ENCODE measurements around the gene NRGN.
"Not testable (repeated sequence)": the region's sequence is repeated elsewhere in the genome, so short reads cannot be mapped to it uniquely, and the experiment has no call there.

Gene NRGN

DNA sequence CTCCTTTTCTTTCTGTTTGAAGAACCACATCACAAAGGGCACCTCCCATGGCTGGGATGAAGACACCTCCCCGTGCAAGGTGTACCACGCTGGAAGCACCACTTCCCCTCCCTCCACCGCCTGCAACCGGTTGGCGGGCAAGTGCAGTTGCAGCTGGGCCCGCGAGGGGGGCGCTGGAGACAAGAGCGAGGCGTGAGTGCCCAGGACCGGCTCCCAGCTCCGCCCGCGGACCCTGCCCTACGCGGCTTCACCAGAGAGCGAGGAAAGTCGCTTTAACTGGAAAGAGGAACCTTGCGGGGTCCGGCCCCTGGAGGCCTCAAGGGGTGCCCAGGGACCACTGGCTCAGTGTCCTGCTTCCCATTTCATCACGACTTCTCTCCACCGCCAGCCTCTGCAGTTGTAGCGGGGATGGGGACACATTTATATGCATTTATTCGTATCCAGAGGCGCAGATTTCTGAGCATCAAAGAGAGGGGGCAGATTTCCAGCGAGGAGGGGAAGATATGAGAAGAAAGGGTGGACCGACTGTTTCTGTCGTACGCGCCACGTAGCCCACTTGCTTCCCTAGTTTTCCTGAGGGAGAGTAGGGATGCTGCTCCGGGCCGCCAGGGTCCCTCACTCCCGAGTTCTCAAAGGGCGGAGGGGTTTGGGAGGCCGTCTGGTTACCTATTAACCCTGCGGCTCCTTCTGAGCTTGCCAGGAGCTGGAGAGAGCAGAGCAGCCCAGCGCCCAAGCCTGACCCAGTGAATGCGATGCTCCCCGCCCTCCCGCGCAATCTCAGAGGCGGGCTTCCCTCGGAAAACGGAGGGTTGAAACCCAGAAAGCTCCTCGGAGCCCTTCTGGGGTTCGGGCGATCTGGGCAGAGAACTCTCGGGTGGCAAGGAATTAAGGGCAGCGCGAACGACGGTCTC is 18.9 kb downstream of the NRGN start:
- DNase-seq = peak; percentile 67

DNA sequence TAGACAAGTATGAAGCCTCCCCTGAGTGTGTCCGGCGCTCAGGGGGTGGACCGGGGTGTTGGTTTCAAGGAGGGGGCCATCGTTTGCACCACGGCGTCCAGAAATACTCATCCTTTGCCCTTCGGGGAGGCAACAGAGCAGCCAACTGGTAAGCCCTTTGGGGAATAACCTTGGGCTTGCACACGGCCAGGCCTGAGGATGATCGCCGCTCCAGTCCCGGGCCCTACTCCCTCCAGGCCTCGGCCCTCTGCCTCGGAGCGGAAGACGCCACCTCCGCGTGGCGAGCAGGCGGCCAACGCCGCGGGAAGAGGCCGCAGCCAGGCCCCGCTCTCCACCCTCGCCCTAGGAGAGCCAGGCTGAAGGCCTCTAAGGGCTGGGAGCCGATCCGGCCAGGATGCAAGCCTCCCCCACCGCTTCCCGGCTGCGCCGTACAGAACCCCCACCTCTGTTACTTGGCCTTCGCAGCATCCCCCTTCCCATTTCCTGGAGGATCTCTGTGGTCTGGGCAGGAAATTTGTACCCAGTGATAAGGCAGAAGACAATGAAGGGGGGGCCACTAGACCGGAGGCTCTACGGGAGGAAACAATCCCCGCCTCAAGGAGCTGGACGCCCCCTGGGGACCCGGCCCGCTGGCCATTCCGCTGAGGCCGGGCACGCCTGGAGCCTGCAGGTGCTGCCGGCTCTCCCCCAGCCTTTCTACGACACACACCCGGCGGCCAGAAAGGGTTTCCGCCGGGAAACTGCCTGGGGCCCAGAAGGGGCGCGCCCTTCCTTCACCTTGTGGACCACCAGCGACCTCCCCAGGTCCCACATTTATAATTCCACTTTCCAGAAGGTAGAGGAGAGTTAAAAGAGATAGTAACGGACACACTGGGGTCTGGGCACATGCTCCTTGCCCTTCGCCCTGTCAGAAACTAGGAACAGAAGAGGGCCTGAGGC is 19.8 kb downstream of the NRGN start:
- DNase-seq = no peak

DNA sequence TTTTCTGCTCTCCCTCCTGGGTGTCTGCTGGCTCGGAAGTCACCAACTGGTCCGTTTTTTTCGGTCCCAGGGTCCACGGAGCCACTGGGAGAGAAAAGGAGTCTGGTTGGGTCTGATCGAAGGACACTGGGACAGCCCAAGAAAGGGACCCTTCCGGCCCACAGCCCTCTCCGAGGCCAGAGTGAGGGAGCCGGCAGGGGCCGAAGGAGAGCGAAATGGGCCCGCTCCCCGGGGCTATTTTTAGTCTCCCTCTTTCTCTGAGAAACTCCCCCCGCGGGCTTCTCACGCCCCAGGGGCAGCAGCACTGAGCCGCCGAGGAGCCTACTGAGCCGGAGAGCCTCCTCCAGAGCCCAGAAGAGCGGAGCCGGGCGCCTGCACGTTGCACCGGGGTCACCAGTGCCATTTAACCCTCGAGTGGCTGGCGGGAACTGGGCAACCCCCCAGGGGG is 20.5 kb downstream of the NRGN start:
- no peak for DNase-seq

DNA sequence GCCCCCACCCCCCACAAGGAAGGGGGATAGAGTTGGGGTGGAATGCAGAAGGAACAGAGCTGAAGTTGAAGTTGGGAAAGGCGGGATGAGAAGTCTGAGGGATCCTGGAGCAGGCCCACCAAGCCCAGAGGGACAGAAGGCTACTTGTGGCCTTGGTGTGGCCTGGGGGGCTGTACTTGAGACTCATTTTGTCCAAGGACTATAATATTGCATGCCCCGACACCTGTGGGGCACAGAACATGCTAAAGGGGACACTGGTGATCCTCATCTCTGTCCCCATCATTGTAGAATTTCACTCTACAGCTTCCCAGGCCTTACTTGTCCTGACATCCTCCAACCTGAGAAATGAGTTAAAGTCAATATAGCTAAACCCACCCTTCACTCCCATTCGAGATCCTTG is 21.1 kb downstream of the NRGN start:
- DNase-seq = no peak

DNA sequence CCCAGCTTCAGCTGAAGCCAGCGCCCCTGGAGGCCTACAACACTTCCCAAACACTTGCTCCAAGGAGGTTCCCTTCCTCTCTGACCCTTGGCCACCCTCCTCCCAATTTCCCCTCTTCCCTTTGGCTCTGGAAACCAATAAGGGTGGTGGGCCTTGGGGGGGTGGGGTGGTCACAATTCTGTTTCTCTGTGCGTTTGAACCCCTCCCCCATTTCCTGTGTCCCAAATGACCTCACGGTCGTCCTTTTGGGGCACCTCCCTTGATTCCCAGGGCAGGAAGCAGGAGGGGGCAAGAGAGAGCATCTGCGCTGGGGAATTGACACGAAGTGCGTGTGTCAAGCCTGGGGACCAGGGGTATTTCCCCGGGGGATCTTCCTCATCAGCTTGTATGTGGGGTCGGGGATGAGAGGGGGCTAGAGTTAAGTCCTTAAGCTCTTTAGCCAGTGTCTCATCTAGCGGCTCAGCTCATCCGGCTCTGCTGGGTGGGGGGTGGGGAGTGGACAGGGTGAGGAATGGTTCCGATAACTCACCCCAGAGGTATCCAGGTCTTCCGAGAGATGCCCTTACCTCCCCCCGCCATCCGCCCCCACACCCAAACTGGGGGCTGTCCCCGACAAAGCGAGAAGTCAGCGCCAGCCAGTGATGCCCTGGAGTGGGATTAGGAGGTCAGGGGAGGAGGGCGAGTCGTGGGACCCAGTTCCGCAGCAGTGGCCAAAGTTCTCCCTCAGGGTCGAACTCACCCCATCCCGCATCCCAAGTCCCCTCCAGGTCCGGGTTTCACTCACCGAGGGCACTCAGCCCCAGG is 21.8 kb downstream of the NRGN start:
- no peak for DNase-seq

DNA sequence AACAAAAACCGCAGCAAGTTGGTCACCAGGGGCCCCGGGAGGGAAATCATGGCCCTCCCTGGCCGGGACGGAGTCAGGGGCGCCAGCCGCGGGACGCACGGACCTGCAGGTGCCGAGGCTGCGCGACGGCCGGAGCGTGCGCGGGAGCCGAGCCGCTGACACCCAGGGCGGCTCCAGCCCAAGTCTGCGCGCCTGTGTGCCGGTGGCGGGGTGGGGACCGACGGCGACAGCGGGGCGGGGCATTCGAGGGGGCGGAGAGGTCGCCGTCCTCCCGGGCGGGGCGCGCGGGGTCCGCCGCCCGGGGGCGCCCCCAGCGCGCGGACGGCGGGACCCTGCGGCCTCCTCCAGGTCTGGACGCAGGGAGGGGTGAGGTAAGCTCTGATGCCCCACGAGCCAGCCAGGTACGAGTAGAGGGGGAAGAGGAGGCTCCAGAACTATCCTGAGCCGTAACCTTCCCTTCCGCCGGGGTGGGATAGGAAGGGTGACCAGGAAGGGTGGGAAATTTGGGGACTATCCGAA is 22.4 kb downstream of the NRGN start, which contains the start of gene ESAM:
Gene ESAM, minus strand, starts transcription at position 186 of the 519 bp plus-strand sequence. Its CDS starts 136 bp downstream, at position 50.
- DNase-seq = no peak

DNA sequence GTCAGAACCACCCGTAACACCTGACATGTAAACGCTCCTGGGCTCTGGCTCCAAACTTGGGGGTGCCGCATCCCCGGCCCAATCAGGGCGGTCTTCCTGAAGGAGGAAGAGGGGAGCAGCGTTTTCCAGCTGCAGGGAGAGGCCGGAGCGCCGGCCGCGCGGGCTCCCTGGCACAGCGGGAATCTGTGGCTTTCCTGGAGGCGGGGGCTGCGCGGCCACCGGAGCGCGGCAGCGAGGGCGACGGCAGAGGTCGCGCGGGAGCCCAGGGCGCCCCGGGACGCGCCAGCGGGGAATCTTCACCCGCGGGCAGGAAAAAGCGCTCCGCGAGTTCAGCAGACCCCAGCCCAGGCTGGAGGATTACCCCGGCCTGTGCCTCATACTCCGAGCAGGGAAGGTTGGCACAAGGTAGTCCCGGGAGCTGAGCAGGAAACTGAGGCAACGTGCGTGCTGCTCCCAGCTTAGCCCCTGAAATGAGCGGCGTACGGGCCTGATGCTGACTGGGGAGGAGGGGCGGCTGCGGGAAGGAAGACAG is 22.9 kb downstream of the NRGN start:
- DNase-seq = no peak

DNA sequence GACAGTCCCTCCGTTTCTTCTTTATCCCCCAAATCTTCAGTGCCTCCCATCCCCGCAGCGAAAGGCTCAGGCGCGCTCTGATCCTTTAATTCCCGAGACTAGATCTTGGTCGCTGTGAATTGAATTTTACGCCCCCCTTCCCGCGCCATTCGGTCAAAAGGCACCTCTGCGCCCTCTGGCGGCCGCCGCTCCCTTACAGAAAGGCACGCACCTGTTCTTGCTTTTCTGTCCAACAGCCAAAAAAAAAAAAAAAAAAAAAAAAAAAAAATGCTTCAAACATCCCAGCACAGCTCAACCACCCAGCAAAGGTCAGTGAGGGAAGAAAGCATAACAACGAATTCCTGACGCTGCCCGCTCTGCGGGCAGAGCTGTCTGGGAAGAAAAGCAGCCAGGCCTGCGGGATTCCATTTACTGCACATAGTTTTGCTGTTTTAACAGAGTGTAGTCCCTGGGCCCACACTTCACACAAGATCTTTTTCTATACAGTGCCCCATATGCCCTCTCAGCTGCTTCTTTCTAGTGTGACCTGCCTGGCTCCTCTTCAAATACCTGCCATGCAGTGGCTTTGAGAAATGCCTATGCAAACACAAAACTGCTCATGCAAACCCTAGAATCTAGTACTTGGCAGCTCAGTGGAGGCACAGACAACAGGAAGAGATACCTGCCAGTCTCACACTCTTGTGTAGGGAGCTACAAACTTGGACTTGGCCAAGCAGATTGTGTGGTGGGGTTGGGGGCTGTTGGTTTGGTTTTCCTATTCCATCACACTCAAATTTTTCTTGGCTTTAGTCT is 23.6 kb downstream of the NRGN start:
- DNase-seq = peak; percentile 86

DNA sequence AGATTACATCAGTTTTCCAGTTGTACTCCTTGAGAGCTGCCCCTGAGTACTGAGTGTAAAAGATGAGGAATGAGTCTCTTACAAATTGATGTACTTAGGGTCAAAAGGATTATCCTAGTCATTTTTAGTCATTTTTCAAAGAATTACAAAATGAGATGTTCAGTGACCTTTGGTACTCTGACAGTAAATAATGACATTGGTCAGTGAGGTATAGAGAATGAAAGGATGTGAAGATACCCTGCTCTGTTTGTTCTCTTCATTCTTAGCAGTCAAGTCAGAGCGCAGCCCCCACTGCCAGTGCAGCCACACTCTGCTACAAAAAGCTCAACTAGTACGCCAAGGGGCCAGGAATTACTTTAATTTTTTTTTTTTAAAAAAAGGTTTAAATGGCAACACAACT is 26.4 kb downstream of the NRGN start:
- DNase-seq = no peak

DNA sequence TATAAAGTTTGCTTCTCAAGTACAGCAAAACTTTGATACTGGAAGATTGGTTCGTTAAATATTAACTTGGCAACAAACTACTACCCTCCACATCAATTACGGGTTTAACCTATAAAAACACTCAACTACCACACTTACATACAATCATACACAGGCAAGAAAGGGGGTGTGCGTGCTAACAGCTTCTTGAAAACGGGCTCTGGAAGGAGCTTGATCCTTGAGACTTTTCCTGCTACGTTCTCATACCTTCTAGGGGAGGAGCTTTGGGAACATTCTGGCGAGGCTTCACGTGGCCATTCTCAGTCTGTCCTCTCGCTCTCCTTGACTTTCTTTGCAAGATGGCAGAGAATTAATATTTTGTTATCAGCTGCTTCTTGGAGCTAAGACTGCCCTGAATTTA is 29.2 kb downstream of the NRGN start:
- no peak for DNase-seq

DNA sequence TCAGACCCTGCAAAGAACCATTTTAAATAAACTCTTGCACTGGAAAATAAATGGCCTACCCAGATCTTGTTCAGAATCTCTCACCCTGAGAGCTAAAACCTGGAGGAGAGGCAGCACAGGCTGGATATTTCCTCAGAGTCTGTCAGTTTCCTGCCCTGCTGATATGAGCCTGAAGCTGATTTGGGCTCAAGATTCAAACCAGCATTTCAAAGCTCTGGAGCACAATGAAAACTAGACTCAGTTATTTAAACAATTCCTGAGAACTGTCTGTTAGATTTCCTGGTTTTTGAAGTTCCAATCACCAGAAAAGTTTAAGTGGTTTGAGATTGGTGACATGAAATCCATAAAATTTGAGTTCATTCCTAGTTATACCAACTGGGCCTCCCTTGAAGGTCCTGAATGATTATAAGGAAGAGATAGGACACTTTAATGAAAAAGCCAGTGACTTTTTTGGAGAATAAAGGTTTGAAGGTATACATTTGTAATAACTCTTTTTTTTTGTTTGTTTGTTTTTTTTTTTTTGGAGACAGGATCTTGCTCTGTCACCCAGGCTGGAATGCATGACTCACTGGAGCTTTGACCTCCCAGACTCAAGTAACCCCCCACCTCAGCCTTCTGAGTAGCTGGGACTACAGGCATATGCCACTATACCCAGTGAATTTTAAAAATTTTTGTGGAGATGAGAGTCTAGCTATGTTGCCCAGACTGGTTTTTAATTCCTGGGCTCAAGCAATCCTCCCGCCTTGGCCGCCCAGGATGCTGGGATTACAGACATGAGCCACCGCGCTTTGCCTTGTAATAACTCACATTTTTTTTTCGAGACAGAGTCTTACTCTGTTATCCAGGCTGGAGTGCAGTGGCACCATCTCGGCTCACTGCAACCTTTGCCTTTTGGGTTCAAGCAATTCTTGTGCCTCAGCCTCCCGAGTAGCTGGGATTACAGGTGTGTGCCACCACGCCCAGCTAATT is 30.3 kb downstream of the NRGN start:
- DNase-seq = no peak

DNA sequence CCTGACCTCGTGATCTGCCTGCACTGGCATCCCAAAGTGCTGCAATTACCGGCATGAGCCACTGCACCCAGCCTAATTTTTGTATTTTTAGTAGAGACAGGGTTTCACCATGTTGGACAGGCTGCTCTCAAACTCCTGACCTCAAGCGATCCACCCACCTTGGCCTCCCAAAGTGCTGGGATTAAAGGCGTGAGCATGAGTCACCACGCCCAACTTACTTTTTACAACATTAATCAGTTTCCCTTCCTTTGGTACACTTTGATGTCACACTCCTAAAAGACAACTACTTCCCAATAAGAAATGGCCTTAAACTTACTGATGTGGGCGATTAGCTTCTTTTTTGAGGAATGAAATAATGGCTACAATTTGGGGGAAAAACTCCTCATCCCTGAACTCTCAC is 31.2 kb downstream of the NRGN start:
- DNase-seq = not testable (repeated sequence)

DNA sequence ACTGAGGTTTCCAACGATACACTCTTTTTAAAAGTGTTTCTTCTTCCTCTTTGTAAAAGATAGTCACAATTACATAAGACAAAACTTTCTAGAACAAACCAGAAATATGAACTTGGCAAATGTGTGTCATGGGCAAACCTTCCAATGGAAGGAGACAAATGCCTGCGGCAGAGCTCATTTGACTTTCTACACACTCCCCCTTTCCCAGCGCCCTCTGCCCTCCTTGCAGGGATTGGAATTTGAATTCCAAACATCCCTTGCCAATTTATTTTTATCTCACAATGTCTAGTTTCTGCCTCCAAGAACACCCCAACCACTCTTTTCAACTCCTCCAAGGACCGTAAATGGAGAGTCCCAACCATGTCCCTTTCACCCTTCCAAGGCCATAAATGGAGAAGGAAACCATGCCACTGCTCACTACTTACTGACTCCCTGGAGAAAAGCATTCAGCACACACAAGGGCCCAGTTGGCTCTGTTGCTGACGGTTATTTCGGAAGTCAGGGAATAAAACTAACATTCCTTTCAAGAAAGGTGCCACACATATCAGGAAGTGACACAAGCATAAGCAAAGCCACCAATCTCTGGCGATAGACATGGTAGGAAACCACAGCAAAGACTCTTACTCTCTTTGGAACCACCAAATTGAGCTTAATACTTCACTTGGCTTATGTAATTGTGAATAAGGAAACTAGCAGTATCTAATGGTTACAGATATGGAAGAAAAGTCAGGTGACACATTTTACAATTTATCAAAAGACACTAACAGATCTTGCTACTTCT is 37.3 kb downstream of the NRGN start:
- no peak for DNase-seq

DNA sequence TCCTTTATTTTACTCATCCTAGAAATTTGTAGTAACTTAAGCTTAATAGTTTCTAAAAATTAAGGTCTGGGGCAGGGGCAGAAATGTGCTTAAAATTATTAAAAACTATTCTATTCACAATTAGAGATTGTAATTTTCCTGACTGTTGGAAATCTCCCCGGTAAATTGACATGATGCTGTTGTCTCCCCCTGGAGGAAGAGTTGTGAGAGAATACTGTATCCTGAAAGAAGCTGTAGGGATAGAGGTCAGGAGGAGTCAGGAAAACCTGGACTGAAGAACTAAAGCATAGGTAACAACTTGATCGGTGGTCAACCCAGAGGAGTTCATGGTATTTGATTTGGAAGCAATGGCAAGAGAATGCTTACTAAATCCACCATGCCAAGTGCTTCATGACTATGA is 38.5 kb downstream of the NRGN start:
- DNase-seq = no peak

DNA sequence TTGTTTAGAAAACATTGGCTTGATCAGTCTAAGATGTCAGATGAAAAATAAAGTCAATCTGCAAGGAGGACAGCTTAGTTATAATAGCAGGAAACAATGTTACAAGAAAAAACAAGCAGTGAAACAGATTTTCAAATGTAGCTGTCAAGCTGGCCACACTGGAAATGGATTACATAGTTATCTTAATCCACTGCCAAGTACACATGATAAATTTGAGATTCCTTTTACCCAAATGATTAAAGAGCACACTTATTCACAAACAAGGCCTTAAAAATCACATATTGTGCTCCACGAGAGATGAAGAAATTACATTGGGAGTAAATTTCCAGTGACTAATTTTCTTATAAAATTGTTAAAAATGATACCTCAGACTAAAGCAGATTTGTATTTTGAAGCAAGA is 39.8 kb downstream of the NRGN start:
- DNase-seq = no peak

DNA sequence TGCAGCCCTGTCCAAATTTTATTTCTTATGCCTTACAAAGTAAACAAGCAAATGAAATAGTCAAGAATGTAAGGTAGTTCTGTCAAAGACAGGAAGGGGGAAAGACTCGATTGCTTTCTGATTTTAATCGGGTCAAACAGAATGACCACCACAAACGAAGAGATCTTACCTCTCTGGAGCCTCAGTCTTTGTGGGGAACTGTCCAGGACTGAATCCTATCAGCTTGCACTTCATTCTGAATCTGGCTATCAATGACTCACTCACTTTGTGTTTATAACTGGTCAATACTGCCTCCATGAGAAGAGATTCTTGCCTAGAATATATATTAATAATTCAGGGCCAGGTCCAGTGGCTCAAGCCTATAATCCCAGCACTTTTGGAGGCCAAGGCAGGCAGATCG is 43.3 kb downstream of the NRGN start:
- no peak for DNase-seq

DNA sequence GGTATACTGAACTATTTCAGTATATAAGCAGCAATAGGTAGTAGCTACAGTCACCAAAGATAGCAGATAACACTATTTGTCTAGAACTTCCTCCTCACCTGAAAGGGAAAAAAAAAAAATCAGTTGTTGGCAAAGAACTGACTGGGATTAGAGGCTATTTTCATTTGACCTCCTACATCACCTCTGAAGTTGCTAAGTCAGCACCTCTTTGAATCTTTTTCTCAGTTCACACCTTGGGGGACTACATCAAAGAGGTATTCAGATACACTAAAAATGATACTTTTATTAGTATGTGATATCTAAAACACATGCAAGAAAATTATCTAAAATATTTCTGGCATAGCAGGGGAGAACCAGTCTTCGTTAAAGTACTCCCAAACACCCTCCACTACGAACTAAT is 44.3 kb downstream of the NRGN start:
- DNase-seq = no peak

DNA sequence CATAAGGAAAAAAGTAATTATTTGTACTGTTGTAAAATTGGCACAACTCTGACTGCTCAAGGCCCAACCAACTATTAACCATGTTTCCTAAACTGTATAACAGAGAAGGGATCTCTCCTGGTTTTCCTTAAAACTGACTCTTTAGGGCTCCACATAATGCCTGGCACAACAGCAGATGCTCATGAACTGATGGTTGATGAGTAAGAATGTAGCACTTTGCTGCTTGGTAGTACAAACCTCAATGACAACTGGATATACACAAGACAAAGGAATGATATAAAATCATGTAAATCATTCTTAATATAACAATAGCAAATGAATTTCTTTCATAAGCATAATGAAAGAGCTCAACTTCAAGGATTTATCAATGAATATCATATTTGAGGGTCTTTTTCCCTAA is 48.8 kb downstream of the NRGN start:
- no peak for DNase-seq

DNA sequence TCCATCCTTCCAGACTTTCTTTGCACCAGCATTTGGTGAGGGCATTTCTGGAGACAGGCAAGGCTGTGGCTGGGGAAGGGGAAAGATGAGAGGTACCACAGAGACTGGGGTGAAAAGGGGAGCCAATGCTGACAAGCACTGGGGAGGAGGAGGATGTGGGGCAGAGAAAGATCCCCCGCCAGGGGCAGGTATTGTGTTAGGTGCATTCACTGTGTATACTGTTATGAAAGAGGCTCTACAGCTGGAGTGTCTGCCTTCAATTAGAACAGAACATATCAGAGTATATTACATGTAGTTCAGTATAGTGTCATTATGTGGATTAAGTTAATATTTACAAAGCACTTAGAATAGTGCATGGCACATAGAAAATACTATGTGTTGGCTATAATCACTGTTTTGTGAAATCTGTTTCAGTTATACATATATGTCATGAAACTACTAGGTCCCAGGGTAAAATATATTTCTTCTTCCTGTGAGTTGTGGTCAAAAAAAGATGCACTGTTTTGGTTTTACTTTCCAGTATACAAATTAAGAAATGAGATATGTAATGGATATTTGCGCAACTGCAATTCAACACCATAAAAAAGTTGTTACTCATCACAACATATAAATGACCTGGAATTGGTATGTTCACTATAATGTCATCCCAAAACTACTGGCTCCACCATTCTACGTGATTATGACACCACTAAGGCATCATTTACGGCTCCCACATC is 52.0 kb downstream of the NRGN start:
- DNase-seq = no peak
